A549 (cell line): Measurements from ENCODE around the gene GLB1L2.

Experiments
- BHLHE40 ChIP-seq: IDR thresholded peaks from 2 replicates; pipeline ENCODE4 v1.6.1; 2012; ENCODE audit warnings: low read depth, low read length, inconsistent platforms
- CBX8 ChIP-seq: fragments of 200-600 bp; sonication (generic); IDR thresholded peaks from 2 replicates; pipeline ENCODE4 v1.6.1; 2016
- EP300 ChIP-seq, 2 experiments: fragments of >200 bp; sonication (Bioruptor Twin); formaldehyde crosslinking; IDR thresholded peaks; 2 replicates in 1 of 2; 3 replicates in 1 of 2; pipeline ENCODE4 v1.6.1; 2016 to 2017
- FOXS1 ChIP-seq: fragments of 250-450 bp; sonication (Bioruptor Pico); IDR thresholded peaks from 2 replicates; pipeline ENCODE4 v1.5.0; 2020; ENCODE audit warnings: mild to moderate bottlenecking, moderate library complexity
- HMGXB4 ChIP-seq: fragments of 250-450 bp; sonication (Bioruptor Pico); IDR thresholded peaks from 2 replicates; pipeline ENCODE4 v1.5.0; 2021; ENCODE audit warnings: mild to moderate bottlenecking, moderate library complexity, borderline replicate concordance
- MYC ChIP-seq: IDR thresholded peaks from 2 replicates; pipeline ENCODE4 v1.6.1; 2012; ENCODE audit warnings: mild to moderate bottlenecking, inconsistent platforms, low read length, improper control_type of control experiment, borderline replicate concordance
- PBX3 ChIP-seq: IDR thresholded peaks from 2 replicates; pipeline ENCODE4 v1.6.1; 2012
- POLR2A ChIP-seq: IDR thresholded peaks from 2 replicates; pipeline ENCODE4 v1.6.1; 2012; ENCODE audit warnings: mild to moderate bottlenecking, low read length
- RAD21 ChIP-seq, 2 experiments: fragments of >200 bp in 1 of 2; sonication (Bioruptor Twin) in 1 of 2; formaldehyde crosslinking in 1 of 2; IDR thresholded peaks in 1 of 2; conservative IDR thresholded peaks in 1 of 2; 2 replicates in 1 of 2; 3 replicates in 1 of 2; pipeline ENCODE4 v1.6.1; 2012 to 2018; ENCODE audit warnings: inconsistent platforms in 1 of 2
- REST ChIP-seq: fragments of 200-600 bp; sonication (generic); IDR thresholded peaks from 2 replicates; pipeline ENCODE4 v1.6.1; 2016; ENCODE audit warnings: antibody characterized with exemption, mild to moderate bottlenecking, moderate library complexity
- ZNF302 ChIP-seq: fragments of 250-450 bp; sonication (Bioruptor Pico); IDR thresholded peaks from 2 replicates; pipeline ENCODE4 v1.9.0; 2021; ENCODE audit warnings: inconsistent platforms, mild to moderate bottlenecking, moderate library complexity
- TF ChIP-seq, protein P1 (sequence below): fragments of >200 bp; sonication (Bioruptor Twin); formaldehyde crosslinking; IDR thresholded peaks from 3 replicates; pipeline ENCODE4 v1.5.1; 2016

- TF ChIP-seq, protein P1, sequence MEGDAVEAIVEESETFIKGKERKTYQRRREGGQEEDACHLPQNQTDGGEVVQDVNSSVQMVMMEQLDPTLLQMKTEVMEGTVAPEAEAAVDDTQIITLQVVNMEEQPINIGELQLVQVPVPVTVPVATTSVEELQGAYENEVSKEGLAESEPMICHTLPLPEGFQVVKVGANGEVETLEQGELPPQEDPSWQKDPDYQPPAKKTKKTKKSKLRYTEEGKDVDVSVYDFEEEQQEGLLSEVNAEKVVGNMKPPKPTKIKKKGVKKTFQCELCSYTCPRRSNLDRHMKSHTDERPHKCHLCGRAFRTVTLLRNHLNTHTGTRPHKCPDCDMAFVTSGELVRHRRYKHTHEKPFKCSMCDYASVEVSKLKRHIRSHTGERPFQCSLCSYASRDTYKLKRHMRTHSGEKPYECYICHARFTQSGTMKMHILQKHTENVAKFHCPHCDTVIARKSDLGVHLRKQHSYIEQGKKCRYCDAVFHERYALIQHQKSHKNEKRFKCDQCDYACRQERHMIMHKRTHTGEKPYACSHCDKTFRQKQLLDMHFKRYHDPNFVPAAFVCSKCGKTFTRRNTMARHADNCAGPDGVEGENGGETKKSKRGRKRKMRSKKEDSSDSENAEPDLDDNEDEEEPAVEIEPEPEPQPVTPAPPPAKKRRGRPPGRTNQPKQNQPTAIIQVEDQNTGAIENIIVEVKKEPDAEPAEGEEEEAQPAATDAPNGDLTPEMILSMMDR = no peak
- TF ChIP-seq BHLHE40 (no peak), POLR2A (no peak), HMGXB4 (CRISPR knock-in tag) (no peak), EP300 (IDR thresholded peaks at IDR 0.05) (no peak), FOXS1 (CRISPR knock-in tag) (no peak), MYC (no peak), REST (no peak), ZNF302 (CRISPR knock-in tag) (no peak), RAD21 (conservative IDR thresholded peaks at IDR 0.05 in 1 of 2, IDR thresholded peaks at IDR 0.05 in 1 of 2) (no peak), CBX8 (no peak), PBX3 (no peak)
Measured at GRCh38 chr11:134346101-134346975, 14.6 kb downstream of the GLB1L2 start.
